ENCODE measurements around the gene GOLGA5. TPM values are rescaled to one million over a fixed set of nuclear protein-coding genes. Genes with fewer than 3 reads are reported as not detected.
"Not testable (repeated sequence)": the region's sequence is repeated elsewhere in the genome, so short reads cannot be mapped to it uniquely, and the experiment has no call there.

The GOLGA5 gene
- total RNA-seq, 1 donor from 2014 or later: 29.7 TPM

- DNase-seq (ENCODE audit: low spot score, unreplicated experiment): no peak
- peaks cover 15% of the 10 kb centered on the region for H3K27me3 Mint-ChIP-seq
- peaks cover 15% of the 10 kb centered on the region for H3K4me1 Mint-ChIP-seq (ENCODE audit: low read depth)
- no peak overlapping the region for H3K27ac Mint-ChIP-seq
- H3K36me3 Mint-ChIP-seq (ENCODE audit: insufficient read depth): no peaks in the 10 kb centered on the region
- TF ChIP-seq CTCF (IDR thresholded peaks at IDR 0.05; ENCODE audit: unreplicated experiment): no peak
- no peak overlapping the region for H3K4me3 Mint-ChIP-seq (ENCODE audit: low read depth)
- H3K9me3 Mint-ChIP-seq (ENCODE audit: low read depth): no peaks in the 10 kb centered on the region
Observed at GRCh38 chr14:92759300-92759678, 34.8 kb upstream of the GOLGA5 start.

- Mint-ChIP-seq H3K27me3 (peaks cover 15% of the 10 kb centered on the region), H3K4me3 (ENCODE audit: low read depth) (no peak overlapping the region), H3K4me1 (ENCODE audit: low read depth) (peaks cover 14% of the 10 kb centered on the region), H3K27ac (peak overlapping the region; percentile 6), H3K36me3 (ENCODE audit: insufficient read depth) (no peaks in the 10 kb centered on the region), H3K9me3 (ENCODE audit: low read depth) (no peaks in the 10 kb centered on the region)
- DNase-seq (ENCODE audit: low spot score, unreplicated experiment): no peak
- TF ChIP-seq CTCF (IDR thresholded peaks at IDR 0.05; ENCODE audit: unreplicated experiment): no peak
Observed at GRCh38 chr14:92759679-92760523, 34.2 kb upstream of the GOLGA5 start.

DNA sequence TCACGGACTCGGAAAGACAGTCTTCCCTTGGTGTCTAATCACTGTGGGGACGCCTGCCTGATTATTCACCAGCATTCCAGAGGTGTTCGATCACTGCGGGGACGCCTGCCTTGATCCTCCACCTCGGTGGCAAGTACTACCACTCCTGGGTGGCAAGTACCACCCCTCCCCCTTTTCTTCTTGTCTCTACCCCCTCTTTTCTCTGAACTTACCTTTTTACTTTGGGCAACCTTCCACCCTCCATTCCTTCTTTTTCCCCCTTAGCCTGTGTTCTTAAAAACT is 33.6 kb upstream of the GOLGA5 start:
- Mint-ChIP-seq H3K27me3 (peaks cover 15% of the 10 kb centered on the region), H3K36me3 (ENCODE audit: insufficient read depth) (no peaks in the 10 kb centered on the region), H3K27ac (no peak overlapping the region), H3K9me3 (ENCODE audit: low read depth) (no peaks in the 10 kb centered on the region), H3K4me3 (ENCODE audit: low read depth) (no peak overlapping the region), H3K4me1 (ENCODE audit: low read depth) (peaks cover 10% of the 10 kb centered on the region)
- TF ChIP-seq CTCF (IDR thresholded peaks at IDR 0.05; ENCODE audit: unreplicated experiment): no peak
- DNase-seq (ENCODE audit: low spot score, unreplicated experiment): no peak

DNA sequence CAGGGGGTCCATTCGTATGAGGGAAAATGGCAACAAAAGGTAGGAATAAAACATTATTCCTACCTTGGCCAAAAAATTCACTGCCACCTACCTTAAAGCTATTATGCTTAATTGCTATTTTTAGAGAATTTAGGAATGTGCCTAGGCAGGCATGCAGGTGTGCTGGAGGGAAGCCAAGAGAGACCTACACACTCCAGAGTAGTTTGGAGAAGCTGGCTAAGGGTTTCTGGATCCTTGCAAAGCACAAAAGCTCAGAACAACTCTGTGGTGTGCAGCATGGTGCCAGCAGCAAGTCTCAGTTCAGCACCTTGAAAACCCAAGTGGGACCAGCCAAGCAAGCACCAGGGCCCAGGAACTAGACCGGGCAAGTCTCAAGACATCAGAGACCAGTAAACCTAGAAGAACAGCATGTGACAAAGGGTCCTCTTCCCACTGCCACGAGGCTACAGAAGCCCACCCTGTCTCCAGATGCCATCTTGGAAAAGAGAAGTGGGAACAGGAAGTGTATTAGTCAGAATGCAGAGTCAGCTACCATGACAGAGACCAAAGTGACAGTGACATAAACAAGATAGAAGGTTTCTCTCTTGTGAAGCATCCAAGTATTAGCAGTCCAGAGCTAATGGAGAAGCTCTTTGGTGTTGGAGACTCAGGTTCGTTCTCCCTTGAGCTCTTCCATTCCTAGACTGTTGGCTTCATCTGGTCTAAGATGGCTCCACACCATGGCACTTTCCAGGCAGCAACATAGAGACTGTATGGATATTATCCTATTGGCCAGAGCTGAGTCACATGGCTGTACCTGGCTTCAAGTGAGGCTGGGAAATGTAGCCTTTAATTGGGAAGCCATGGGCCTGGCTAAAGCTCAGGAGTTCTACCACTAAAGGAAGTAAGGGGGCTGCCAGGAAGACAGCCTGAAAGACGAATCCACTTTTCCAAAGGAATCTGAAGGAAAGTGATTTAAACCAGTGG is 30.2 kb upstream of the GOLGA5 start:
- not testable (repeated sequence) for DNase-seq (ENCODE audit: low spot score, unreplicated experiment); H3K36me3 Mint-ChIP-seq (ENCODE audit: insufficient read depth); H3K4me1 Mint-ChIP-seq (ENCODE audit: low read depth); H3K27ac Mint-ChIP-seq; H3K9me3 Mint-ChIP-seq (ENCODE audit: low read depth); H3K4me3 Mint-ChIP-seq (ENCODE audit: low read depth)
- peaks cover 21% of the 10 kb centered on the region for H3K27me3 Mint-ChIP-seq

GRCh38 chr14:92768236-92768635 is 25.9 kb upstream of the GOLGA5 start:
- H3K4me1 Mint-ChIP-seq (ENCODE audit: low read depth); H3K36me3 Mint-ChIP-seq (ENCODE audit: insufficient read depth); DNase-seq (ENCODE audit: low spot score, unreplicated experiment); H3K27me3 Mint-ChIP-seq; H3K4me3 Mint-ChIP-seq (ENCODE audit: low read depth); H3K9me3 Mint-ChIP-seq (ENCODE audit: low read depth); H3K27ac Mint-ChIP-seq: not testable (repeated sequence)

GRCh38 chr14:92768795-92769194 is 25.3 kb upstream of the GOLGA5 start:
- Mint-ChIP-seq H3K36me3 (ENCODE audit: insufficient read depth) (no peaks in the 10 kb centered on the region), H3K9me3 (ENCODE audit: low read depth) (no peaks in the 10 kb centered on the region), H3K4me3 (ENCODE audit: low read depth) (no peak overlapping the region), H3K27ac (no peak overlapping the region), H3K27me3 (peaks cover 6% of the 10 kb centered on the region), H3K4me1 (ENCODE audit: low read depth) (no peaks in the 10 kb centered on the region)
- TF ChIP-seq CTCF (IDR thresholded peaks at IDR 0.05; ENCODE audit: unreplicated experiment): no peak
- DNase-seq (ENCODE audit: low spot score, unreplicated experiment): no peak

Data from progenitor cell of endocrine pancreas (in vitro differentiated cells).